Measurements from ENCODE around the gene LRRC15.

LRRC15 gene

DNA sequence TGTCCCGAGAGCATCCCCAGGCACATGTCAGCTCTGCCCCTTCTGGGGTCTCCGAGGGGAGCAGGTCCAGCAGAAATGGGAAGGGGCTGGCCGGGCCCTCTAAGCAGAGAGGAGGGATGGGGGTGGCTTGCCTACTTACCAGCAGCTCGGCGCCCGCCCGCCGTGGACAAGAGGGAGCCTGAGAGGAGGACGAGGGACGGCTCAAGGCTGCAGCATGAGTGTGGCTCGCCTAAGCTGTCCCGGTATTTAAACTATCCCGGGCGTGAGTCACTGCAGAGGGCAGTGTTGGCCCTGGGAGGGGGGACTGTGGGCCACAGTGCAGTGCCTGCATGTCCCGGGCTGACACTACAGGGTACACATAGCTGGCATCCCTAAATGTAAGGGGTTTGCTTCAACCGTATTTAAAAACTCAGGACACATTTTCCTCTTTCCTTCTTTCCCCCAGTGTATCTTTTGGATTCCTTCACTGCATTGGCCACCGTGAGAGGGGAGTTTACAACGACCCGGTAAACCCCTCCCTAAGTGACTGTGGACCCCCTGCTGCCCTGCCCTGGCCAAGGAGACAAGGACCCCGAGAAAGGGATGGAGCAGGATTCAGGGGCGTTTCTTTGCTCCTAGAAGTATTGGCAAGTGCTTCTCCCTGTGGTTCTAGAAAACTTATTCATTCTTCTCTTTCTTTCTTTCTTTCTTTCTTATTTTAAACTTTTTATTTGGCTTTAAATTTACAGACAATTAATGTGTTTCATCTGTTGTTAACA, at the start of gene LRRC15:
TSS of gene LRRC15 (minus strand) at position 222 of the 758 bp plus-strand sequence. CDS start 8,700 bp downstream, outside the sequence.
- DNase-seq (ENCODE audit: low read depth), result no peak

GRCh38 chr3:194418671-194419070, 49.1 kb upstream of the LRRC15 start:
- DNase-seq (ENCODE audit: low read depth), result no peak

DNA sequence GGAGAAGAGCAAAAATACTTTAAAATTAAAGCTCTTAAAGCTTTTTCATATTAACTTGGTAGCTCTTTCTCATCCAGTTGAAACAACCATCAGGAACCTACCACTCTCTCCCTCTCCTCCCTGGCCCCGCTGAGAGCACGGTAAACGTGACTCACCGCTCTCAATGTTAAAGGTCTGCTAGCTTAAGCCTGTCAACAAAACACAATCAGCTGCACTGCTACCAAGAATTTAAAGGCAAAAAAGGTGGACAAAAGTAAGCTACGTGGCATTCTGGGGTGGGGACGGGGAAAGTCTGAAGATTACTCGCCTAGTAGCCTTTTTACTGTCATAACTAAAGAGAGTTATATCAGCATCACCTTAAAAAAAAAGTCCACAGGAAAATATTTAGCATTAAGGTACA, 37.9 kb upstream of the LRRC15 start:
- DNase-seq (ENCODE audit: low read depth), result no peak

- no peak for DNase-seq (ENCODE audit: low read depth)
These were observed 36.2 kb upstream of the LRRC15 start for GRCh38 chr3:194405766-194406165.

DNA sequence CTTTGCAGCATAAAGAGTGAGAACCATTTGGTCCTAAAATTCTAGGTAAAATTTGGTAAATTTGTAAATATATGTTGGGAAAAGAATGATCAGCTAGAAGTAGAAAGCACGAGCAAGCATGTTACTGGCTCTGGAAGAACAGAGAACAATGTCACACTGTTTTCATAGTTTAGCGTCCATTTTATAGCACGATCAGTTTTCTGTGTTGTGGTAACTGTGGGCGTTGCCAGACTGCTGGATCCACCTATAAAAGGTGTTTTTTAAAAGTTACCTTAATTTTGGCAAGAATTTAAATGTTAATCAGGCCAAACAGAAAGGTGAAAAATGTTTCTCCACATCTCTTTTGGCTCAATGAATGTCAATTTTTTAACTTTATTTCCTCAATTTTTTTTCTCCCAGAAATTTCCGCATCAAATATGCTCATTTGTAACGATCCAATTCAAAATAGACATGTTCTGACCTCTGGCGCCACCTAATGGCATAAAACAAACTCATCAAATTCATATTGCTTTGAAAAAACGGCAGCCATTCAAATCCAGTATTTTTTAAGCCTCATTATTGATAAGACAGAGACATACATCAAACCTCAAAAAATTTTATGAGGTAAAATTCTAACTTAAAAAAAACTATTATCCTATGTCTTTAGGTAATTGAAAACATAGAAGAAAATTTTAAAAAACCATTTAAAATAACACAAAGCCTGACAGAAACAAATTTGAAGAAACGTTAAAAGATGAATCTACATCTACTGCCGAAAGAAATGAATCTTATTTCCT, 35.0 kb upstream of the LRRC15 start:
- DNase-seq (ENCODE audit: low read depth), result peak; percentile 53

DNA sequence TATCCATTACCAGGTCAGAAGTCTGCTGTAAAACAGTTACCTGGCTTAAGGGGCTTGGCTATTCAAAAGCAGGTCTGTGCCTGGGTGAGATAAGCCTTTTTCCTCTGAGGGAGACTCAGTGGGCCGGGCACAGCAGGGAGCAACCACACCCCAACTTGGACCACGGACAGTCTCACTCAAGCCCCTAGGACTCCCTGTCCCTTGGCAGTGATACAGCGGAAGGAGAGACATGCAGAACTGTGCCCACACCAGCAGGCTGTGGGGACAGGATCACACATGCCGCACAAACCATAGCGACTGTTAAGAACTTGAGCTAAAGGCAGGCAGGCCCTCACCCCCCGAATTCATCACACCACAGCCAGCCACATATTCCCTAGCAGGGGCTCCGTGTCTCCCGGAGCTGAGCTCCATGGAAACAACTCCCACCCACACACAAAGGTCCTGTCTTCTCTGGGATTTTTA, 32.4 kb upstream of the LRRC15 start:
- no peak for DNase-seq (ENCODE audit: low read depth)

- DNase-seq (ENCODE audit: low read depth), result no peak
These were observed 31.8 kb upstream of the LRRC15 start for GRCh38 chr3:194401346-194401745.

- DNase-seq (ENCODE audit: low read depth), result no peak
These were observed 30.4 kb upstream of the LRRC15 start for GRCh38 chr3:194399874-194400411.

DNA sequence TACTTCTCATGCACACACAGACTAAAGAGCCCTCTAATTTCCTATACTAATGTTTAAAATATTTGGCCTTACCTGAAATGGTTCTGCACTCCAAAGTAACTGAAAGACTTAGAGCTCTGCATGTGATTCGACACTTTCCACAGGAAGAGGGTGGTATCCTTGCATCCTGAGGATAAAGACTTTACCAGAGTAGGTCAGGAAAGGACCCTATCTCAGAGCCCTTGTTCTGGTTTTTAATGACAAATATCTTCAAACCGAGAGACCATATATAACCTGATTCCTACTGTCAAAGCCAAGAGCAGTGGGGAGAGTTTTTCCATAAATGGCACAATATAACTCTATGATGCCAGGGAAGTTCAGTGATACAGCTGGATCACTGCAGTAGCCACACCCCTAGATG, 29.6 kb upstream of the LRRC15 start, which contains the start of gene GP5:
TSS of gene GP5 (minus strand) at position 101 of the 400 bp plus-strand sequence. CDS start 984 bp downstream, outside the sequence.
- DNase-seq (ENCODE audit: low read depth), result no peak

GRCh38 chr3:194397757-194398312, 28.3 kb upstream of the LRRC15 start:
- no peak for DNase-seq (ENCODE audit: low read depth)

GRCh38 chr3:194396859-194397756, 27.6 kb upstream of the LRRC15 start:
- no peak for DNase-seq (ENCODE audit: low read depth)

DNA sequence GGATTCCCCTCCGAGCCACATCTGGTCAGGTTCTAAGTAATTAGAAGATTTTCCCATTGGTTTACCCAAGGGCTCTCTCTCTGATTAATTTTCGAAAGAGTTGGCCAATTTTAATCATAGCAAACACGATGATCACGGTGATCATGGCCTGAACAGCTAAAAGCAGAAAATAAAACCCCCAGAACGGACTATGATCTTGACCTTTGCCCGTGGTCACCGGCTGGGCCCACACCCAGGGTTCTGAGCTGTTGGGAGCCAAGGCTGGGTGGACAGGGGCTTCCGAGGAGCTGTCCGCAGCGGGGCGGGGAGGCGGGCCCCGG, 27.0 kb upstream of the LRRC15 start:
- DNase-seq (ENCODE audit: low read depth), result no peak

GRCh38 chr3:194395778-194396538, 26.4 kb upstream of the LRRC15 start:
- no peak for DNase-seq (ENCODE audit: low read depth)

DNA sequence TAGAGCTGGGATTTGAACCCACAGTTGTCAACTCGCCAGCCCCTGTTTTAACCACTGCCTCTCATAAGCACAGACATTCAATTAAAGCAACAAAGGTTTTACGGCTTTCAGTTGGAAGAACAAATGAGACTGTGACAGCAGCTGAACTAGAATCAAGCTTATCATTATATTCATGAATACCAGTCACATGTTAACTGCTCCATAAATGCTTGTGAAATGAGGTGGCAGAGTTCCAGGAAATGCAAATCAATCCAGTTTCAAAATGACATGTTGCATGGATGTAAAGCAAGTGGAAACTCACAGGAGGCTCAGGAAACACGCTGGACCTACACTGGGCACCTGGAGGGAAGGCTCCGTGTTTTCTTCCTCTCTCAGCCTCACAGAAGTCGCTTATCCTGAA, 25.7 kb upstream of the LRRC15 start:
- no peak for DNase-seq (ENCODE audit: low read depth)

GRCh38 chr3:194392576-194392975, 23.0 kb upstream of the LRRC15 start:
- DNase-seq (ENCODE audit: low read depth), result no peak

DNA sequence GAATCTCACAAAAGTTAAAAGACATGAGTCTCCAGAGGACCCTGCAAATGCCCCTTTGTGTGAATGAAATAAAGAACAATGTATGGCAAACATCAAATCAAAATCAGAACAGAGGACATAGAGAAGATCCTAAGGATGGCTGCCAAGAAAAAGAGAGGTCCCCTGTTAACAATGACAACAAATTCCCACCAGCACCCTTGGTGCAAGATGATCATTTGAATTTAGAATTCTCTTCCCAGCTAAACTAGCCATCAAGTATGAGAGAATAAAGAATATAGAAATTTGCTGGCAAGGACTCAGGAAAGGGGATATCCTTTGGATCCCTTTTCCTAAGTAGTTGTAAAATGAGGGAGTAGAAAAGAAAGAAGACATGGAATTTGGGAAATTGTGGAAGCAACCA, 21.3 kb upstream of the LRRC15 start:
- DNase-seq (ENCODE audit: low read depth), result no peak

- DNase-seq (ENCODE audit: low read depth), result no peak
These were observed 19.7 kb upstream of the LRRC15 start for GRCh38 chr3:194389269-194389668.

GRCh38 chr3:194387926-194388418, 18.4 kb upstream of the LRRC15 start:
- DNase-seq (ENCODE audit: low read depth), result no peak

GRCh38 chr3:194387276-194387675, 17.7 kb upstream of the LRRC15 start:
- no peak for DNase-seq (ENCODE audit: low read depth)

- no peak for DNase-seq (ENCODE audit: low read depth)
These were observed 17.1 kb upstream of the LRRC15 start for GRCh38 chr3:194386648-194387047.

GRCh38 chr3:194386066-194386465, 16.5 kb upstream of the LRRC15 start:
- no peak for DNase-seq (ENCODE audit: low read depth)

Measured in fibroblast of the conjunctiva (primary cell).